PC-3 (cell line): ENCODE data around the gene LIPC.

Experiments used
- CTCF ChIP-seq: fragments of 300-600 bp; sonication (generic); conservative IDR thresholded peaks from 2 replicates; pipeline ENCODE4 v1.5.1; 2017; ENCODE audit warnings: antibody characterized with exemption, low read depth, mild to moderate bottlenecking, low read length
- EZH2phosphoT487 ChIP-seq: fragments of 300-600 bp; sonication (generic); IDR thresholded peaks from 2 replicates; pipeline ENCODE4 v1.6.1; 2018; ENCODE audit warnings: mild to moderate bottlenecking, antibody characterized with exemption, low read length, borderline replicate concordance

DNA sequence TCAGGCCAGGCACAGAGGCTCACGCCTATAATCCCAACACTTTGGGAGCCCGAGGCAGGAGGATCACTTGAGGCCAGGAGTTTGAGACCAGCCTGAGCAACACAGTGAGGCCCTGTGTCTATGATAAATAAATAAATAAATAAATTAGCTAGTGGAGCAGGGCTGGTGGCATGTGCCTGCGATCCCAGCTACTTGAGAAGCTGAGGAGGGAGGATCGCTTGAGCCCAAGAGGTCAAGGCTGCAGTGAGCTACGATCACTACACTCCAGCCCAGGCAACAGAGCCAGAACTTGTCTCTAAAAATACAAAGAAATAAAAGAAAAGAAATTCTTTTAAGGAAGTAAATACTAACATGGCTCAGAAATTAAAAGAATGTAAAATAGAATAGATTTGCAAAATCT, 91.8 kb downstream of the LIPC start:
- TF ChIP-seq EZH2phosphoT487 (no peak), CTCF (no peak)
